Spleen (tissue), 11 donors: ENCODE data around the gene SGPP1. TPM values are rescaled to one million over a fixed set of nuclear protein-coding genes. Genes with fewer than 3 reads are reported as not detected.

Experiments used
- DNase-seq: peaks from one replicate; pipeline ENCODE4 v3.0.0-alpha.2; 2020
- H3K27ac ChIP-seq, 8 donors: fragments of 200-600 bp; sonication (generic) in 7 of 8; 1 replicate in 4 of 8; 2 replicates in 4 of 8; pipeline versions ENCODE4 v1.5.0 to v1.8.0; 2016 to 2021; ENCODE audit warnings: inconsistent platforms in 4 of 8, mild to moderate bottlenecking in 4 of 8, moderate library complexity in 1 of 8
- H3K27me3 ChIP-seq, 7 donors: fragments of 200-600 bp; sonication (generic) in 6 of 7; replicated peaks in 1 of 7; 1 replicate in 4 of 7; 2 replicates in 3 of 7; pipeline versions ENCODE4 v1.5.0 to v1.8.0; 2016 to 2021; ENCODE audit warnings: inconsistent platforms in 3 of 7, mild to moderate bottlenecking in 1 of 7
- H3K36me3 ChIP-seq, 6 donors: fragments of 200-600 bp; sonication (generic) in 5 of 6; 1 replicate in 4 of 6; 2 replicates in 2 of 6; pipeline versions ENCODE4 v1.5.0 to v1.8.0; 2016 to 2021; ENCODE audit warnings: inconsistent platforms in 2 of 6
- H3K4me1 ChIP-seq, 6 donors: fragments of 200-600 bp; sonication (generic) in 5 of 6; 1 replicate in 3 of 6; 2 replicates in 3 of 6; pipeline versions ENCODE4 v1.5.0 to v1.8.0; 2016 to 2021; ENCODE audit warnings: inconsistent platforms in 3 of 6
- H3K4me3 ChIP-seq, 8 donors: fragments of 200-600 bp; sonication (generic) in 7 of 8; 1 replicate in 4 of 8; 2 replicates in 4 of 8; pipeline versions ENCODE4 v1.5.0 to v1.8.0; 2016 to 2021; ENCODE audit warnings: inconsistent platforms in 4 of 8, mild to moderate bottlenecking in 4 of 8, moderate library complexity in 2 of 8
- H3K9me3 ChIP-seq, 8 donors: fragments of 200-600 bp; sonication (generic) in 7 of 8; 1 replicate in 4 of 8; 2 replicates in 4 of 8; pipeline versions ENCODE4 v1.5.0 to v1.8.0; 2016 to 2021; ENCODE audit warnings: inconsistent platforms in 4 of 8
- CTCF ChIP-seq, 11 experiments: fragments of 200-600 bp in 7 of 11; fragments of 450-650 bp in 4 of 11; sonication (generic) in 4 of 11; IDR thresholded peaks in 8 of 11; conservative IDR thresholded peaks in 3 of 11; 1 replicate in 7 of 11; 2 replicates in 4 of 11; pipeline versions ENCODE4 v1.4.0 to v1.8.0; 2016 to 2021; ENCODE audit warnings: antibody characterized with exemption in 11 of 11, inconsistent platforms in 4 of 11, mild to moderate bottlenecking in 1 of 11
- POLR2A ChIP-seq, 3 donors: fragments of 450-650 bp; IDR thresholded peaks; one replicate each; pipeline ENCODE4 v1.5.1; 2017; ENCODE audit warnings: antibody characterized with exemption in 3 of 3, mild to moderate bottlenecking in 1 of 3
- POLR2AphosphoS5 ChIP-seq, 3 donors: sonication (generic); formaldehyde crosslinking; IDR thresholded peaks; one replicate each; pipeline ENCODE4 v1.5.1; 2017; ENCODE audit warnings: antibody characterized with exemption in 3 of 3
- WGBS, 5 donors: extraction: QIAGEN DNeasy Blood & Tissue Kit in 3 of 5; methylation state at CpG; one replicate each; pipeline versions ENCODE4 v1.1.5 to v1.1.7; 2013 to 2018; 5-methylcytosine and 5-hydroxymethylcytosine counted together
- intact Hi-C: fragments of 100-400 bp; cut with DNase I; formaldehyde crosslinking; loops from one replicate; pipeline ENCODE4 v1.15.0; 2023; ENCODE audit warnings: low total_unique reads
- polyA plus RNA-seq, 3 donors: library from polyadenylated mRNA; stranded (reverse); fragments of 200-250 nt; gene quantifications; one replicate each; pipeline ENCODE4 v1.2.1, GENCODE V29; 2013
- total RNA-seq, 7 donors: library from RNA; depleted of rRNA in 3 of 7; stranded (reverse); fragments of >200 nt in 3 of 7; fragmentation: NEBNext Ultra II Directional in 4 of 7; extraction: Animal tissue kit (Norgen Biotek cat#: 25700) in 4 of 7; gene quantifications; one replicate each; pipeline versions ENCODE4 v1.1.0 to v1.2.1, GENCODE V29; 2016 to 2021
- donor health status: healthy with polysubstance abuse.
- donor health status: DM: no; HTN: no; CAD: no; lungs with moderate emphysema.
- donor health status: DM: no; HTN: no; CAD: no.
- donor health status: Bipolar disorder and iron deficiency.
- donor health status: healthy.
- donor health status: DM: no; HTN: no; CAD: no.
- donor health status: DM: yes; HTN: yes; CAD: no.

The SGPP1 gene
- total and polyA plus RNA-seq, 10 donors, result 18.5 to 36.1 (median 27.4) TPM

- Histone ChIP-seq H3K4me1 (peaks cover 22 to 55% (median 37%) of the 10 kb centered on the region in 6 donors), H3K4me3 (peak overlapping the region; percentile 58 to 95 (median 86)), H3K27ac (peak overlapping the region; percentile 65 to 94 (median 91)), H3K27me3 (no peaks in the 10 kb centered on the region), H3K36me3 (peaks cover 0 to 5% (median 0%) of the 10 kb centered on the region in 6 donors), H3K9me3 (no peaks in the 10 kb centered on the region)
- DNase-seq, result peak; percentile 86
- intact Hi-C loops, result no loop called here
- TF ChIP-seq POLR2AphosphoS5 (IDR thresholded peaks at IDR 0.05), result no peak
- TF ChIP-seq POLR2A (IDR thresholded peaks at IDR 0.05), result no peak
- no peak for TF ChIP-seq CTCF (IDR thresholded peaks at IDR 0.05 in 8 of 11, conservative IDR thresholded peaks at IDR 0.05 in 3 of 11)
- WGBS, 5 donors, result 0 to 1% (median 1%) methylated on average over 34 to 45 of the region's 45 CpGs
These were observed 582 bp downstream of the SGPP1 start for GRCh38 chr14:63727231-63727735.

- intact Hi-C loops, result no loop called here
- Histone ChIP-seq H3K27ac (peak overlapping the region; percentile 65 to 94 (median 91)), H3K4me1 (peaks cover 22 to 55% (median 37%) of the 10 kb centered on the region in 6 donors), H3K9me3 (no peaks in the 10 kb centered on the region), H3K36me3 (peaks cover 0 to 8% (median 2%) of the 10 kb centered on the region in 6 donors), H3K4me3 (peak overlapping the region; percentile 58 to 95 (median 86)), H3K27me3 (no peaks in the 10 kb centered on the region)
- DNase-seq, result no peak
- TF ChIP-seq POLR2A (IDR thresholded peaks at IDR 0.05), result no peak
- no peak for TF ChIP-seq CTCF (IDR thresholded peaks at IDR 0.05 in 8 of 11, conservative IDR thresholded peaks at IDR 0.05 in 3 of 11)
- WGBS, 5 donors, result 4 to 12% (median 5%) methylated on average over 5 of the region's 5 CpGs
These were observed 1.4 kb downstream of the SGPP1 start for GRCh38 chr14:63726499-63726898.

GRCh38 chr14:63725786-63726460 is 1.9 kb downstream of the SGPP1 start:
- H3K27me3 ChIP-seq, result no peaks in the 10 kb centered on the region
- peak overlapping the region in 5 of 8 donors; percentile 88 to 94 (median 92) for H3K27ac ChIP-seq
- WGBS, 5 donors, result 59 to 69% (median 67%) methylated on average over 8 of the region's 8 CpGs
- TF ChIP-seq POLR2A (IDR thresholded peaks at IDR 0.05) (no peak), POLR2AphosphoS5 (IDR thresholded peaks at IDR 0.05) (no peak), CTCF (IDR thresholded peaks at IDR 0.05 in 8 of 11, conservative IDR thresholded peaks at IDR 0.05 in 3 of 11) (no peak)
- intact Hi-C loops, result no loop called here
- H3K4me1 ChIP-seq, result peaks cover 22 to 55% (median 37%) of the 10 kb centered on the region in 6 donors
- no peak for DNase-seq
- no peaks in the 10 kb centered on the region for H3K9me3 ChIP-seq
- peaks cover 0 to 12% (median 6%) of the 10 kb centered on the region in 6 donors for H3K36me3 ChIP-seq
- H3K4me3 ChIP-seq, result peak overlapping the region; percentile 58 to 95 (median 86)

GRCh38 chr14:63717702-63718101 is 10.2 kb downstream of the SGPP1 start:
- Histone ChIP-seq H3K36me3 (peaks cover 0 to 65% (median 11%) of the 10 kb centered on the region in 6 donors), H3K27me3 (no peaks in the 10 kb centered on the region), H3K27ac (no peak overlapping the region), H3K4me3 (no peak overlapping the region), H3K9me3 (peaks cover 8 to 39% (median 26%) of the 10 kb centered on the region in 8 donors), H3K4me1 (peaks cover 0 to 29% (median 14%) of the 10 kb centered on the region in 6 donors)
- intact Hi-C loops, result no loop called here
- WGBS, 5 donors, result 84 to 92% (median 91%) methylated on average over 2 of the region's 2 CpGs
- TF ChIP-seq CTCF (IDR thresholded peaks at IDR 0.05 in 8 of 11, conservative IDR thresholded peaks at IDR 0.05 in 3 of 11) (no peak), POLR2AphosphoS5 (IDR thresholded peaks at IDR 0.05) (no peak), POLR2A (IDR thresholded peaks at IDR 0.05) (no peak)
- no peak for DNase-seq
